Peyer's patch (tissue), 4 donors: Measurements from ENCODE around the gene UGT2B28.

Source experiments
- CTCF ChIP-seq, 6 experiments: fragments of 450-650 bp in 4 of 6; fragments of 200-600 bp in 2 of 6; sonication (generic) in 1 of 6; IDR thresholded peaks; one replicate each; pipeline ENCODE4 v1.5.1; 2017 to 2019; ENCODE audit warnings: antibody characterized with exemption in 6 of 6, mild to moderate bottlenecking in 3 of 6, moderate library complexity in 1 of 6
- POLR2A ChIP-seq, 2 donors: fragments of 450-650 bp; IDR thresholded peaks; one replicate each; pipeline ENCODE4 v1.5.1; 2017; ENCODE audit warnings: antibody characterized with exemption in 2 of 2, mild to moderate bottlenecking in 2 of 2, moderate library complexity in 2 of 2

DNA sequence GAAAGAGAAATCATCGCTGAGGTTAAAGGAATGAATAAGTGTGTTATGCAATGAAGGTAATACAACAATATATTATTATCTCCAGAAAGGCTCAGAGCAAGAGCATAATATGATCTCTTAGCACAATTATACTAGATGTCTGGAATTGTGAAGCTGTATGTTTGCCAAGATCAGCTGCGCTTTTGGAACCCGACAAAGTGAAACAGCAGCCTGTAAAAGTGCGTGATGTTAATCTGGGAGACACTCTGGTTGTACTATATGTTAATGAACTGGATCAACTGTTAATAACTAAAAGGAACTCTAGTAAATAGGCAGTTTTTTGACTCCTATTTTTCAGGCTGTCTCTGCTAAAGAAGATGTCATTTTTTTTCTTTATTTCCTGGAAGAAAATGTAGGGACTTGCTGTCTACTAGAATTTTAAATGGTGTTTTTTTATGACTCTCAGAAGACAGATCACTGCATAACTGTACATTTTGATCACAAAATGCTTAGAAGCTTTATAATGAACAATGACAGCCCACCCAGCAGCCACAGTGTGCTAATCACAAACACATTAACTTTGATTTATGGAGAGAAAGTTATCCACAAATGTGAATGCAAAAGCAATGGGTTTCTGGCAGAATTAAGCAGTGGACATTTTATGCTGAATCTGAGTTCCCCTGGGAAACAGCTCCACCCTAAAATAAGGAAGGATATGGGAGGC is 50.2 kb downstream of the UGT2B28 start:
- TF ChIP-seq CTCF (IDR thresholded peaks at IDR 0.05) (no peak), POLR2A (IDR thresholded peaks at IDR 0.05) (no peak)
